HS-27A (cell line): ENCODE measurements around the gene MMP2.

Experiments
- DNase-seq: peaks from one replicate; pipeline ENCODE4 v3.0.0-alpha.2; 2012; ENCODE audit warnings: low read depth, missing footprints

MMP2 gene

DNA sequence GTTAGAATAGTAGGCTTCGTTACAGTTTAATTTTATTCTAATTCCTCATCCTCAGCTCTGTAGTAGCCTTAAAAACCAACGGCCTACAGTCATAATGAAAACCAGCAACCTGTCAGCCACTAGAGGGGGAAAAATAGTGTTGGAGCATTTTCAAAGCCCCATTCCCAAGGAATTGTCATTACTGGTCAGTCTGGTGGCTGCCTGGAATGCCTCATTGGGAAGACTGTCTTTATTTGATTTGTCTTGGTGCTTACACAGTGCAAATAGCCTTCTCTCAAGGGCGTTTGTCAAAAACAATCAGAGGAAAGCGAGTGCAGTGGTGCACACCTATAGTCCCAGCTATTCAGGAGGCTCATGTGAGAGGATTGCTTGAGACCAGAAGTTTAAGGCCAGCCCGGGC, 34.6 kb downstream of the MMP2 start:
- DNase-seq, result no peak

DNA sequence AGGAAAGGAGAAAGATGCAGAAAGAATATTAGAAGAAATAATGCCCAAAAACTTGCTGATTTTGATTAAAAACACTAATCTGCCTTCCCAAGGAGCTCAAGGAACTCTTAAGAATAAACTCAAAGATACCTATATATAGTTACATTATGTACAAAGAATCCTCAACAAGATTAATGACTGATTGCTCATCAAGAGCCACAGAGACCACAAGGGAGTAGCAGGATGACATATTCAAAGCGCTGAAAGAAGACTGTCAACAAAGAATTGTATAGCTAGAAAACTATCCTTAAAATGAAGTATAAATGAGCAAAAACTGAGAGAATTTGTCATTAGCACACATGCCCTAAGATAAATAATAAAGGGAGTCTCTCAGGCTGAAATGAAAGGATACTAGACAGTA, 36.1 kb downstream of the MMP2 start:
- DNase-seq, result no peak

DNA sequence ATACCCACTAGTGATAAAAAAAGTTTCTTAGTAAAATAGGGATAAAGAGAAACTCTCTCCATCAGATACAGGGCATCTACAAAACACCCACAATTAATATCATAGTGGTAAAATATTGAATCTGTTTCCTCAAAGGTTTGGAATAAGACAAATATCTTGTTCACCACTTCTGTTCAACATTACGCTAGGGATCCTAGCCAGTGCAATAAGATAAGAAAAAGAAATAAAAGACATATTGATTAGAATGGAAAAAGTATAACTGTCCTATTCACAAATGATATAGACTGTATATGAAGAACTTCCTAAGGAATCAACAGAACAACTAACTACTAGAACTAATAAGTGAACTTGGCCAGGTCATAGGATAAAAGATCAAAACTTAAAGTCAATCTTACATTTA, 42.8 kb downstream of the MMP2 start:
- DNase-seq, result no peak

GRCh38 chr16:55526441-55526840, 47.4 kb downstream of the MMP2 start:
- no peak for DNase-seq

- no peak for DNase-seq
Measured at GRCh38 chr16:55527885-55528284, 48.9 kb downstream of the MMP2 start.

DNA sequence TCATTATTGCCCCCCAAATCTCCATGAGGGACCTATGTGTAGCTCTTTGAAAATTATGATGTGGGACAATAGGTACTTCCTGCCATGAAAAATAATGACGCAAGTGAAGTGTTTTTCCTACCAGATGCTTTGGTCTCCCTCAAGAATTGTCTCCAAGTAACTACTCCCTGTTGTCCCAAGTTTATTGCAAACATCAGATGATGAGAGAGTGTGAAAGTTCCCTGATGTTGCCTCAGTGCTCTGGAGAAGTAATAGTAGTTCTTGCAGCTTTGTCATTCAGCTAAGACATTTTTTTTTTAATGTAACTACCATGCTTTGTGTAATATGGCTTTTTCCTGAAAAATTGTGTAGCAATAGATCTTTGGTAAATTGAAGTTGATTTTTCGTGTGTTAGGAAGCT, 50.0 kb downstream of the MMP2 start:
- no peak for DNase-seq

GRCh38 chr16:55530316-55530856, 51.4 kb downstream of the MMP2 start:
- no peak for DNase-seq

DNA sequence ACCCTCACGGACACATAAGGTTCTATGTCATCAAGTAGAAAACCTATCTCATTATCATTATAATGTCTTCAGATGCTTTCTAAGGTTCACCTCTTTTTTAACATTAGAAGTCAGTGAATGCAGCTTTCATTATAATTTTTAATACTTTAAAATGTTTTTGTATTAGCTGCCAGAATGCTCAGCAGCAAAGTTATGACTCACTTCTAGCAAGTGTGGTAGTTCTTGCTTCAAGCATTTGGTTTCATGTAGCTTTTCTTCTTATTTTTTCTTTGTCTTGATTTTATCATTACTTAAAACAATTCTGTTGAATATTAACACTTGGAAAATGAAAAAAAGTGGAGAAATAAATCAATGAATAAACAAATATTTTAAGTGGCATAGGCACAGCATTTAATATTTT, 53.2 kb downstream of the MMP2 start:
- DNase-seq, result no peak

- no peak for DNase-seq
Measured at GRCh38 chr16:55534756-55535155, 55.8 kb downstream of the MMP2 start.

- DNase-seq, result no peak
Measured at GRCh38 chr16:55539049-55539448, 60.1 kb downstream of the MMP2 start.

DNA sequence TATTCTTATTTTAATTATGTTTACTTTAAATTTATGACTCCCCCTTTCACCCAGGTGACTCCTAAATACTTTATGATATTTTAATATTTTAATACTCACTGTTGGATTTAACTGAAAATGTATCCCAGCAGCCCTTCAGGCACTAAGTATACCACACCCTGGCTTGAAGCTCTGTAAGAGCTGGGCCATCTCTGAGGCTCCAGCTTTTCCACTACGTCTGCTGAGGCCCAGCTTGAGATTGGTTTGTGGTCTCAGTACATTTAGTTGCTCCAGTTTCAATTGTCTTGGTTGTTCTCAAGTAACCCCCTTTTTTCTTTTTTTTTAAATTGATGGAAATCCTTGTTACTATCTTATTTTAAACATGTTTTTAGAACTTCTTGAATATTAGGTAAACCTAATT, 60.5 kb downstream of the MMP2 start:
- DNase-seq, result no peak

DNA sequence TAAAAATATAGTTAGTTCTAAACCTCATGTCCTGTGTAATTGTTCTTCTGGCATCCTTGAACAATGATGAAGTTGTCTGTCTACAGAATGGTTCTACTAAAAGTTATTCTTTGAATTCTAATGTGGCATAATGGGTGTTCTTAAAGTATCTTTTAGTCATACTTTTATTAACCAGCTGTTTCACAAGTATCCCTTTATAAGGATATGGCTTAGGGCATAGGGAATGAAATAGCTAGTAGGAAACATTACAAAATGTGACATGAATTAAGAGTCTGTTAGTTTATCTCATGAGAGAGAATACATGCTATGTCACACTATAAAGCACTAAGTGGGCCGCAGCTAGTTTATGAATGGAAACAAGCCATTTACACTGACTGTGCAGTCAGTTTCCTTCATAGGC, 61.2 kb downstream of the MMP2 start:
- DNase-seq, result no peak

DNA sequence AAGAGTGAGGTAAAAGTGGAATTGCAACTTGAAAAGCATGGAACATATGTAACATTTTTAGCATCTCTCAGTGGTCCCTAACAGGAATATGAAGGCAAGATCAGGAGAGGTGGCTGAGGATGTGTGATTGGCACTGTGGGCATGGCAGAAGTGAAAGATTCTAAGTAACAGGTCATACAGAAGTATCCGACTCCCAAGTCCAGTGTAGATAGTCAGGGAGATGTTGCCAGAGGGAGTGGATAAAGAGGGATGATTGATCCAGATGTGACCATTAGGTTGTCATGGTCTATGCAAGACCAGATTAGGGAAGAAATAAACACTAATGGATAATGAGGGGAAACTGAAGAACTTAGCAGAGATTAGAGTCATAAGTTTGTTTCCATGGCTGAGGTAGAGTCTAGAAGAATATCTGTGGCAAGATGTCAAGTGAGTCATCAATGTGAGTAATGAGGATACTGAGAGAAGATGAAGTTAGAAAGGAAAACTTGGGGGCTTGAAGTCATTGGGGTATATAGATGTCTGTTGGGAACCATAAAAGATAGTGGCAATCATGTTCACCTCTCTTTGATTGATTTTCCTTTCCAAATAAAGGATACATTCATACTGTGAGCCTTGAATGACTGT, 63.6 kb downstream of the MMP2 start:
- peak; percentile 43 for DNase-seq

DNA sequence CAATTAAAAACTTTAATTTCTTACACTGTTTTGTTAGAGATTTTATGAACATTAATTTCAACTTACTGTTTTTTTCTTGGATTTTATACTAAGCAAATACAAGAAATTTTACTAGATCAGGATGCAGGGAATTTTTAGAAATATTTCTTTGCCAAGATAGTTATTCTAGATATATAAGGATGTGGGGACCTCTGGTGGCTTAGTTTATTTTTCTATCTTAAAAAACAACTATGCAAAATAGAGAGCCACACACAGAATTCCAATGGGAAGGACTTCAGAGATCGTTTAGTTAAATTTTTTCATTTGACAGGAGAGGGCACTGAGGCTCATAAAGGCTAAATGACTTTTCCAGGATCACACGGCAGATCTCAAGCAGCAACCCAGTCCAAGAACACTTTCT, 64.5 kb downstream of the MMP2 start:
- DNase-seq, result peak; percentile 22

- DNase-seq, result no peak
Measured at GRCh38 chr16:55552621-55553020, 73.6 kb downstream of the MMP2 start.

GRCh38 chr16:55555436-55555835, 76.4 kb downstream of the MMP2 start:
- no peak for DNase-seq
